SK-N-MC (cell line): ENCODE measurements around the gene TYSND1.

Experiments used
- DNase-seq: peaks from one replicate; pipeline ENCODE4 v3.0.0-alpha.2; 2011; ENCODE audit warnings: low read depth, low spot score
- H3K27ac ChIP-seq: fragments of 200-600 bp; sonication (generic); 2 replicates; pipeline ENCODE4 v1.5.1; 2016; ENCODE audit warnings: mixed run types
- H3K36me3 ChIP-seq: fragments of 200-600 bp; sonication (generic); 2 replicates; pipeline ENCODE4 v1.6.1; 2017; ENCODE audit warnings: antibody characterized with exemption, low read length, mixed read lengths; ENCODE audit not compliant: insufficient read depth
- H3K4me3 ChIP-seq: fragments of 200-600 bp; sonication (generic); 2 replicates; pipeline ENCODE4 v1.5.1; 2016
- H3K9ac ChIP-seq: fragments of 200-600 bp; sonication (generic); 2 replicates; pipeline ENCODE4 v1.8.0; 2017; ENCODE audit warnings: mixed run types, mixed read lengths; ENCODE audit not compliant: insufficient read length
- H3K9me3 ChIP-seq: fragments of 200-600 bp; sonication (generic); 2 replicates; pipeline ENCODE4 v1.6.1; 2017; ENCODE audit warnings: low read depth, mild to moderate bottlenecking, antibody characterized with exemption, low read length, moderate library complexity, mixed read lengths
- EZH2 ChIP-seq: fragments of 200-600 bp; sonication (generic); IDR thresholded peaks from one replicate; pipeline ENCODE4 v1.6.1; 2017; ENCODE audit warnings: antibody characterized with exemption
- FOXP2 ChIP-seq: optimal IDR thresholded peaks from 2 replicates; pipeline ENCODE3; 2011; ENCODE audit warnings: mild to moderate bottlenecking, moderate library complexity; ENCODE audit not compliant: insufficient read depth; ENCODE audit errors: extremely low read length, control extremely low read depth
- POLR2AphosphoS5 ChIP-seq: IDR thresholded peaks from 2 replicates; pipeline ENCODE4 v1.6.1; 2012; ENCODE audit warnings: mild to moderate bottlenecking, low read depth, low read length, borderline replicate concordance

Gene TYSND1

GRCh38 chr10:70146489-70147258 is at the start of gene TYSND1:
TYSND1 (minus strand) TSS chr10:70146700; CDS start chr10:70146586, 114 bp downstream.
- H3K27ac ChIP-seq, result peak within 1 kb of the TSS; percentile 92
- TF ChIP-seq EZH2 (no peak), POLR2AphosphoS5 (peak; percentile 78; the same call in 1 of the 2 replicates), FOXP2 (no peak)
- DNase-seq, result peak; percentile 84
- H3K36me3 ChIP-seq, result peaks cover 6% of the 10 kb centered on the region; the same call in 1 of the 2 replicates
- H3K9ac ChIP-seq, result peak within 1 kb of the TSS; percentile 80
- no peaks in the 10 kb centered on the region for H3K9me3 ChIP-seq
- H3K4me3 ChIP-seq, result peak within 1 kb of the TSS; percentile 86

- no peak; the same call in 1 of the 2 replicates for TF ChIP-seq POLR2AphosphoS5
- TF ChIP-seq FOXP2, result no peak
- TF ChIP-seq EZH2, result no peak
- Histone ChIP-seq H3K27ac (peak overlapping the region; percentile 98), H3K9ac (no peak overlapping the region), H3K36me3 (peaks cover 7% of the 10 kb centered on the region; the same call in 1 of the 2 replicates), H3K4me3 (no peak overlapping the region), H3K9me3 (no peaks in the 10 kb centered on the region)
- no peak for DNase-seq
These were observed 46.9 kb upstream of the TYSND1 start for GRCh38 chr10:70193391-70193844.

- peak overlapping the region; percentile 51 for H3K4me3 ChIP-seq
- H3K9me3 ChIP-seq, result no peaks in the 10 kb centered on the region
- no peak for DNase-seq
- TF ChIP-seq FOXP2, result no peak
- no peak for TF ChIP-seq EZH2
- no peak for TF ChIP-seq POLR2AphosphoS5
- H3K27ac ChIP-seq, result peak overlapping the region; percentile 98
- peak overlapping the region; percentile 60 for H3K9ac ChIP-seq
- H3K36me3 ChIP-seq, result no peaks in the 10 kb centered on the region; the same call in 1 of the 2 replicates
These were observed 45.9 kb upstream of the TYSND1 start for GRCh38 chr10:70192326-70192968.

- DNase-seq, result peak; percentile 55
- TF ChIP-seq POLR2AphosphoS5, result no peak
- TF ChIP-seq EZH2, result no peak
- TF ChIP-seq FOXP2, result no peak
- Histone ChIP-seq H3K36me3 (no peaks in the 10 kb centered on the region; the same call in 1 of the 2 replicates), H3K27ac (peak overlapping the region; percentile 98), H3K9me3 (no peaks in the 10 kb centered on the region), H3K4me3 (peak overlapping the region; percentile 51), H3K9ac (peak overlapping the region; percentile 60)
These were observed 45.4 kb upstream of the TYSND1 start for GRCh38 chr10:70191972-70192305.

- Histone ChIP-seq H3K4me3 (peak overlapping the region; percentile 51), H3K27ac (peak overlapping the region; percentile 98), H3K36me3 (no peaks in the 10 kb centered on the region), H3K9ac (peak overlapping the region; percentile 60), H3K9me3 (no peaks in the 10 kb centered on the region)
- no peak for DNase-seq
- TF ChIP-seq EZH2 (no peak), FOXP2 (no peak), POLR2AphosphoS5 (no peak)
These were observed 44.9 kb upstream of the TYSND1 start for GRCh38 chr10:70191161-70191971.

GRCh38 chr10:70190581-70190980 is 44.1 kb upstream of the TYSND1 start:
- DNase-seq, result no peak
- no peaks in the 10 kb centered on the region for H3K9me3 ChIP-seq
- no peak overlapping the region for H3K9ac ChIP-seq
- no peak overlapping the region for H3K4me3 ChIP-seq
- H3K27ac ChIP-seq, result peak overlapping the region; percentile 98
- no peak for TF ChIP-seq POLR2AphosphoS5
- H3K36me3 ChIP-seq, result no peaks in the 10 kb centered on the region

GRCh38 chr10:70190102-70190501 is 43.6 kb upstream of the TYSND1 start:
- Histone ChIP-seq H3K4me3 (no peak overlapping the region), H3K9me3 (no peaks in the 10 kb centered on the region), H3K27ac (peak overlapping the region; percentile 98), H3K36me3 (no peaks in the 10 kb centered on the region), H3K9ac (no peak overlapping the region)
- no peak for DNase-seq
- TF ChIP-seq POLR2AphosphoS5, result no peak
- no peak for TF ChIP-seq EZH2
- no peak for TF ChIP-seq FOXP2

- TF ChIP-seq POLR2AphosphoS5 (no peak), FOXP2 (no peak), EZH2 (no peak)
- no peak overlapping the region for H3K4me3 ChIP-seq
- DNase-seq, result no peak
- H3K27ac ChIP-seq, result no peak overlapping the region
- H3K36me3 ChIP-seq, result no peaks in the 10 kb centered on the region
- no peak overlapping the region for H3K9ac ChIP-seq
- H3K9me3 ChIP-seq, result no peaks in the 10 kb centered on the region
These were observed 42.3 kb upstream of the TYSND1 start for GRCh38 chr10:70188768-70189167.
